SK-N-SH (cell line): Measurements from ENCODE around the gene PRMT2. TPM values are rescaled to one million over a fixed set of nuclear protein-coding genes. Genes with fewer than 3 reads are reported as not detected.

ENCODE experiments used
- CTCF ChIA-PET: fragments of 300-600, 350-600 bp; formaldehyde crosslinking; extraction: SDS; loops from one replicate; lab custom pipeline; 2021; lab: Yijun Ruan, JAX
- POLR2A ChIA-PET: fragments of 350-600 bp; sonication (Branson Sonifier 250); formaldehyde crosslinking; extraction: SDS; loops from one replicate; lab custom pipeline; 2020; ENCODE audit warnings: antibody characterized with exemption, inconsistent platforms; lab: Yijun Ruan, JAX
- DNase-seq: peaks from one replicate; pipeline ENCODE4 v3.0.0; 2012
- H2AFZ ChIP-seq: fragments of 200-600 bp; sonication (generic); 2 replicates; pipeline ENCODE4 v1.8.1; 2016; ENCODE audit warnings: antibody characterized with exemption, mild to moderate bottlenecking, low read depth
- H3F3A ChIP-seq: fragments of 200-600 bp; sonication (generic); replicated peaks from 2 replicates; pipeline ENCODE3; 2016; ENCODE audit warnings: antibody characterized with exemption, mild to moderate bottlenecking; ENCODE audit not compliant: insufficient read depth
- H3K27ac ChIP-seq, 2 experiments: fragments of 200-500 bp in 1 of 2; fragments of 200-600 bp in 1 of 2; sonication (Bioruptor generic) in 1 of 2; sonication (generic), shearing (Covaris generic) in 1 of 2; 2 replicates each; pipeline versions ENCODE4 v1.5.1 to v1.6.1; 2014 to 2016; ENCODE audit warnings: low read depth in 2 of 2, inconsistent platforms in 1 of 2, low read length in 1 of 2, mild to moderate bottlenecking in 1 of 2, mixed read lengths in 1 of 2
- H3K27me3 ChIP-seq: fragments of 200-600 bp; sonication (generic), shearing (Covaris generic); 2 replicates; pipeline ENCODE4 v1.6.1; 2016; ENCODE audit warnings: mixed run types; ENCODE audit not compliant: insufficient read depth
- H3K36me3 ChIP-seq, 2 experiments: fragments of 200-500 bp in 1 of 2; fragments of 200-600 bp in 1 of 2; sonication (Bioruptor generic) in 1 of 2; sonication (generic) in 1 of 2; replicated peaks in 1 of 2; 2 replicates each; pipeline versions ENCODE3 to v1.5.1; 2014 to 2016; ENCODE audit warnings: low read length in 1 of 2, mild to moderate bottlenecking in 1 of 2; ENCODE audit not compliant: insufficient read depth in 2 of 2, control insufficient read depth in 1 of 2
- H3K4me1 ChIP-seq, 2 experiments: fragments of 200-500 bp in 1 of 2; fragments of 200-600 bp in 1 of 2; sonication (Bioruptor generic) in 1 of 2; sonication (generic), shearing (Covaris generic) in 1 of 2; 2 replicates each; pipeline versions ENCODE4 v1.5.1 to v1.6.1; 2014 to 2016; ENCODE audit warnings: low read depth in 1 of 2, low read length in 1 of 2, mixed run types in 1 of 2; ENCODE audit not compliant: insufficient read depth in 2 of 2, control insufficient read depth in 1 of 2
- H3K4me2 ChIP-seq: fragments of 200-600 bp; sonication (generic), shearing (Covaris generic); 2 replicates; pipeline ENCODE4 v1.6.1; 2017; ENCODE audit warnings: mixed run types
- H3K4me3 ChIP-seq, 2 experiments: fragments of 200-500 bp in 1 of 2; fragments of 200-600 bp in 1 of 2; sonication (Bioruptor generic) in 1 of 2; sonication (generic), shearing (Covaris generic) in 1 of 2; 2 replicates each; pipeline versions ENCODE4 v1.5.1 to v1.8.1; 2014 to 2016; ENCODE audit warnings: low read depth in 2 of 2, inconsistent platforms in 1 of 2, low read length in 1 of 2, mild to moderate bottlenecking in 1 of 2, mixed read lengths in 1 of 2, moderate library complexity in 1 of 2
- H3K79me2 ChIP-seq: fragments of 200-600 bp; sonication (generic); 2 replicates; pipeline ENCODE4 v1.8.1; 2017; ENCODE audit warnings: mild to moderate bottlenecking; ENCODE audit not compliant: insufficient read depth
- H3K9ac ChIP-seq: fragments of 200-600 bp; sonication (generic); 2 replicates; pipeline ENCODE4 v1.6.1; 2017; ENCODE audit warnings: mixed run types
- H3K9me2 ChIP-seq: fragments of 200-600 bp; sonication (generic); 2 replicates; pipeline ENCODE4 v1.6.1; 2017; ENCODE audit warnings: mixed run types
- H3K9me3 ChIP-seq: fragments of 200-600 bp; sonication (generic); 2 replicates; pipeline ENCODE4 v1.6.1; 2017; ENCODE audit warnings: mixed run types, mild to moderate bottlenecking, moderate library complexity
- H4K20me1 ChIP-seq: fragments of 200-600 bp; sonication (generic); 2 replicates; pipeline ENCODE4 v1.6.1; 2017; ENCODE audit warnings: mild to moderate bottlenecking, mixed run types; ENCODE audit not compliant: insufficient read depth
- CHD2 ChIP-seq: fragments of 150-350 bp; IDR thresholded peaks from 2 replicates; pipeline ENCODE4 v1.6.1; 2018; ENCODE audit warnings: low read length; ENCODE audit not compliant: partially characterized antibody
- EZH2phosphoT487 ChIP-seq: fragments of 200-600 bp; sonication (generic); IDR thresholded peaks from 2 replicates; pipeline ENCODE4 v1.6.1; 2017; ENCODE audit warnings: low read depth, mixed run types, mild to moderate bottlenecking, antibody characterized with exemption, moderate library complexity, borderline replicate concordance
- FOSL2 ChIP-seq: IDR thresholded peaks from 2 replicates; pipeline ENCODE4 v1.4.0; 2012; ENCODE audit warnings: low read depth, mild to moderate bottlenecking, moderate library complexity, borderline replicate concordance
- FOXM1 ChIP-seq: IDR thresholded peaks from 2 replicates; pipeline ENCODE4 v1.4.0; 2012; ENCODE audit warnings: low read depth, mild to moderate bottlenecking
- NRF1 ChIP-seq: IDR thresholded peaks from 2 replicates; pipeline ENCODE4 v1.6.1; 2012; ENCODE audit warnings: low read depth, mild to moderate bottlenecking, low read length
- RCOR1 ChIP-seq: fragments of 150-350 bp; IDR thresholded peaks from 2 replicates; pipeline ENCODE4 v1.6.1; 2017; ENCODE audit warnings: antibody characterized with exemption, low read length
- SMC3 ChIP-seq: IDR thresholded peaks from 2 replicates; pipeline ENCODE4 v1.6.1; 2012; ENCODE audit warnings: low read depth, low read length, improper control_type of control experiment
- TEAD4 ChIP-seq: IDR thresholded peaks from 2 replicates; pipeline ENCODE4 v1.4.0; 2012; ENCODE audit warnings: mild to moderate bottlenecking, borderline replicate concordance; ENCODE audit not compliant: insufficient read depth
- WGBS: methylation state at CpG from one replicate; pipeline ENCODE4 v1.1.6; 2017; ENCODE audit warnings: low lambda C conversion rate; 5-methylcytosine and 5-hydroxymethylcytosine counted together
- polyA plus RNA-seq, 3 experiments: library from polyadenylated mRNA; depleted of rRNA; stranded (reverse); fragments of >200 nt; gene quantifications; 2 replicates each; pipeline ENCODE4 v1.2.3, GENCODE V29; 2012
- TF ChIP-seq, protein P1 (sequence below): IDR thresholded peaks from 2 replicates; pipeline ENCODE4 v1.4.0; 2012; ENCODE audit warnings: low read depth, borderline replicate concordance
- TF ChIP-seq, protein P2 (sequence below): fragments of 150-350 bp; IDR thresholded peaks from 2 replicates; pipeline ENCODE4 v1.6.1; 2017; ENCODE audit warnings: antibody characterized with exemption, low read length, low read depth, borderline replicate concordance
- TF ChIP-seq, protein P3 (sequence below): IDR thresholded peaks from 2 replicates; pipeline ENCODE4 v1.4.0; 2012; ENCODE audit warnings: low read depth
- TF ChIP-seq, protein P4 (sequence below): IDR thresholded peaks from 2 replicates; pipeline ENCODE4 v1.6.1; 2012; ENCODE audit warnings: mild to moderate bottlenecking, low read depth, low read length, moderate library complexity
- TF ChIP-seq, protein P5 (sequence below): IDR thresholded peaks from 2 replicates; pipeline ENCODE4 v1.4.0; 2012; ENCODE audit warnings: low read depth, borderline replicate concordance
- TF ChIP-seq, protein P6 (sequence below): IDR thresholded peaks from 2 replicates; pipeline ENCODE4; 2012

Gene PRMT2
- polyA plus RNA-seq, 1 of the 3 experiments (the other 2 are of a cell fraction): 278 TPM

DNA sequence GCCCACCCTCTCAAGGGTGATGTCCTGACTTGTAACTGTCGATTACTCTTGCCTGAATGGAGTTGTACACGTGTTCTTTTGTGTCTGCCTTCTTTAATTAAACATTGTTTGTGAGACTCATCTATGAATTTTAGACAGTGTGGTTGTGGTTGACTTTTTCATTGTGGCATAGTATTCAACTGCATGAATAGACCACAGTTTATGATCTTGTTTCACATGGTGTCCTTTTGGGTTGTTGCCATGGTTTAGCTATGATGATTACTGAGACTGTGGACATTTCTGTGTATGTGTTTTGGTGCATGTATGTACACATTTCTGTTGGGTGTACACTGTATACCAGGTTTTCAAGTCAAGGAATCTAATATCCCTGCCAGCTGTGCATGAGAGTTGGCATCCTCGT is 30.1 kb downstream of the PRMT2 start:
- H3K79me2 ChIP-seq: no peaks in the 10 kb centered on the region
- H3K9ac ChIP-seq: no peak overlapping the region
- no peak for TF ChIP-seq CHD2
- no peak for TF ChIP-seq TEAD4
- TF ChIP-seq, protein P1, sequence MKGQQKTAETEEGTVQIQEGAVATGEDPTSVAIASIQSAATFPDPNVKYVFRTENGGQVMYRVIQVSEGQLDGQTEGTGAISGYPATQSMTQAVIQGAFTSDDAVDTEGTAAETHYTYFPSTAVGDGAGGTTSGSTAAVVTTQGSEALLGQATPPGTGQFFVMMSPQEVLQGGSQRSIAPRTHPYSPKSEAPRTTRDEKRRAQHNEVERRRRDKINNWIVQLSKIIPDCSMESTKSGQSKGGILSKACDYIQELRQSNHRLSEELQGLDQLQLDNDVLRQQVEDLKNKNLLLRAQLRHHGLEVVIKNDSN: no peak
- TF ChIP-seq, protein P2, sequence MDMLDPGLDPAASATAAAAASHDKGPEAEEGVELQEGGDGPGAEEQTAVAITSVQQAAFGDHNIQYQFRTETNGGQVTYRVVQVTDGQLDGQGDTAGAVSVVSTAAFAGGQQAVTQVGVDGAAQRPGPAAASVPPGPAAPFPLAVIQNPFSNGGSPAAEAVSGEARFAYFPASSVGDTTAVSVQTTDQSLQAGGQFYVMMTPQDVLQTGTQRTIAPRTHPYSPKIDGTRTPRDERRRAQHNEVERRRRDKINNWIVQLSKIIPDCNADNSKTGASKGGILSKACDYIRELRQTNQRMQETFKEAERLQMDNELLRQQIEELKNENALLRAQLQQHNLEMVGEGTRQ: no peak
- TF ChIP-seq, protein P3, sequence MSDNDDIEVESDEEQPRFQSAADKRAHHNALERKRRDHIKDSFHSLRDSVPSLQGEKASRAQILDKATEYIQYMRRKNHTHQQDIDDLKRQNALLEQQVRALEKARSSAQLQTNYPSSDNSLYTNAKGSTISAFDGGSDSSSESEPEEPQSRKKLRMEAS: no peak
- TF ChIP-seq FOXM1: no peak
- no peak for TF ChIP-seq SMC3
- no peak overlapping the region for H3K4me3 ChIP-seq
- H3K9me3 ChIP-seq: no peaks in the 10 kb centered on the region
- peaks cover 12 to 18% of the 10 kb centered on the region in 2 experiments for H3K36me3 ChIP-seq
- 93% methylated on average over 3 of the region's 3 CpGs for WGBS
- no peaks in the 10 kb centered on the region for H4K20me1 ChIP-seq
- H3F3A ChIP-seq: peaks cover 10% of the 10 kb centered on the region
- H3K9me2 ChIP-seq: no peaks in the 10 kb centered on the region
- H3K27ac ChIP-seq: no peak overlapping the region
- H3K4me1 ChIP-seq: peaks cover 0 to 3% of the 10 kb centered on the region in 2 experiments; a peak in 1 of 4 replicates
- no peaks in the 10 kb centered on the region for H3K27me3 ChIP-seq
- DNase-seq: no peak
- no peak overlapping the region for H3K4me2 ChIP-seq
- H2AFZ ChIP-seq: no peak overlapping the region
- ChIA-PET CTCF (no interaction called here), POLR2A (no interaction called here)

DNA sequence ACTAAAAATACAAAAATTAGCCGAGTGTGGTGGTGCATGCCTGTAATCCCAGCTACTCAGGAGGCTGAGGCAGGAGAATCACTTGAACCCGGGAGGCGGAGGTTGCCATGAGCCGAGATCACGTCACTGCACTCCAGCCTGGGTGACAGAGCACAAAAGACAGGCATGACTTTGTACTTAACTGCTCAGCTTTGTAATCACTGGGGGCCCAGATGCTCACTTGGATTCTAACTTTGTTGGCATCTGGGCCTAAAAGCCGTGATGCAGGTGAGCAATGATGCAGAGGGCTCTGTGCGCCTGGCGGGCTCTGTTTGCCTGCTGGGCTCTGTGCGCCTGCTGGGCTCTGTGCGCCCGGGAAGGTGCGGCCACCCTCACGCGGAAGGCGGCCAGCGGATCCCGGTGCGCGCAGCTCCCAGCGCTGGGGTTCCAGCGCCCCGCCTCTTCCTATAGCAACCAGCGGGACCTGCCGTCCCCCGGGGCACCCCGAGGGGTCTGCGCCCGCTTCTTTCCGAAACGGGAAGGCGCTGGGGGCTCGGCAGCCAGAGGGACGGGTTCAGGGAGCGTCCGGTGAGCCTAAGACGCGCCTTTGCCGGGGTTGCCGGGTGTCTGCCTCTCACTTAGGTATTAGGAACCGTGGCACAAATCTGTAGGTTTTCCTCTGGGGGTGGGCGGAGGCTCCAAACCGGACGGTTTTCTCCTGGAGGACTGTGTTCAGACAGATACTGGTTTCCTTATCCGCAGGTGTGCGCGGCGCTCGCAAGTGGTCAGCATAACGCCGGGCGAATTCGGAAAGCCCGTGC is 31.7 kb downstream of the PRMT2 start:
- no peaks in the 10 kb centered on the region for H3K9me2 ChIP-seq
- no peaks in the 10 kb centered on the region for H3K9me3 ChIP-seq
- H3K9ac ChIP-seq: peak overlapping the region; percentile 11; the same call in 1 of the 2 replicates
- 23% methylated on average over 14 of the region's 53 CpGs for WGBS
- H3K36me3 ChIP-seq: peaks cover 6 to 16% of the 10 kb centered on the region in 2 experiments
- H3F3A ChIP-seq: peaks cover 10% of the 10 kb centered on the region
- peak overlapping the region; percentile 57 for H3K4me3 ChIP-seq
- H2AFZ ChIP-seq: peak overlapping the region; percentile 82; the same call in 1 of the 2 replicates
- CTCF ChIA-PET: interaction anchor here (1.2 kb wide), 1 partner anchor 11 kb away, joined by 4 read pairs; no protein-coding TSS in a partner anchor
- no peak overlapping the region; a peak in 1 of 4 replicates for H3K27ac ChIP-seq
- H3K79me2 ChIP-seq: no peaks in the 10 kb centered on the region
- no peaks in the 10 kb centered on the region for H3K27me3 ChIP-seq
- POLR2A ChIA-PET: no interaction called here
- no peaks in the 10 kb centered on the region for H4K20me1 ChIP-seq
- peak; percentile 78 for DNase-seq
- H3K4me2 ChIP-seq: peak overlapping the region; percentile 85
- H3K4me1 ChIP-seq: peaks cover 0 to 3% of the 10 kb centered on the region in 2 experiments; a peak in 1 of 4 replicates
- TF ChIP-seq SMC3 (no peak), RCOR1 (no peak), EZH2phosphoT487 (no peak), NRF1 (no peak), FOSL2 (no peak)
- TF ChIP-seq, protein P1: no peak
- TF ChIP-seq, protein P4, sequence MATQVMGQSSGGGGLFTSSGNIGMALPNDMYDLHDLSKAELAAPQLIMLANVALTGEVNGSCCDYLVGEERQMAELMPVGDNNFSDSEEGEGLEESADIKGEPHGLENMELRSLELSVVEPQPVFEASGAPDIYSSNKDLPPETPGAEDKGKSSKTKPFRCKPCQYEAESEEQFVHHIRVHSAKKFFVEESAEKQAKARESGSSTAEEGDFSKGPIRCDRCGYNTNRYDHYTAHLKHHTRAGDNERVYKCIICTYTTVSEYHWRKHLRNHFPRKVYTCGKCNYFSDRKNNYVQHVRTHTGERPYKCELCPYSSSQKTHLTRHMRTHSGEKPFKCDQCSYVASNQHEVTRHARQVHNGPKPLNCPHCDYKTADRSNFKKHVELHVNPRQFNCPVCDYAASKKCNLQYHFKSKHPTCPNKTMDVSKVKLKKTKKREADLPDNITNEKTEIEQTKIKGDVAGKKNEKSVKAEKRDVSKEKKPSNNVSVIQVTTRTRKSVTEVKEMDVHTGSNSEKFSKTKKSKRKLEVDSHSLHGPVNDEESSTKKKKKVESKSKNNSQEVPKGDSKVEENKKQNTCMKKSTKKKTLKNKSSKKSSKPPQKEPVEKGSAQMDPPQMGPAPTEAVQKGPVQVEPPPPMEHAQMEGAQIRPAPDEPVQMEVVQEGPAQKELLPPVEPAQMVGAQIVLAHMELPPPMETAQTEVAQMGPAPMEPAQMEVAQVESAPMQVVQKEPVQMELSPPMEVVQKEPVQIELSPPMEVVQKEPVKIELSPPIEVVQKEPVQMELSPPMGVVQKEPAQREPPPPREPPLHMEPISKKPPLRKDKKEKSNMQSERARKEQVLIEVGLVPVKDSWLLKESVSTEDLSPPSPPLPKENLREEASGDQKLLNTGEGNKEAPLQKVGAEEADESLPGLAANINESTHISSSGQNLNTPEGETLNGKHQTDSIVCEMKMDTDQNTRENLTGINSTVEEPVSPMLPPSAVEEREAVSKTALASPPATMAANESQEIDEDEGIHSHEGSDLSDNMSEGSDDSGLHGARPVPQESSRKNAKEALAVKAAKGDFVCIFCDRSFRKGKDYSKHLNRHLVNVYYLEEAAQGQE: no peak
- TF ChIP-seq, protein P5, sequence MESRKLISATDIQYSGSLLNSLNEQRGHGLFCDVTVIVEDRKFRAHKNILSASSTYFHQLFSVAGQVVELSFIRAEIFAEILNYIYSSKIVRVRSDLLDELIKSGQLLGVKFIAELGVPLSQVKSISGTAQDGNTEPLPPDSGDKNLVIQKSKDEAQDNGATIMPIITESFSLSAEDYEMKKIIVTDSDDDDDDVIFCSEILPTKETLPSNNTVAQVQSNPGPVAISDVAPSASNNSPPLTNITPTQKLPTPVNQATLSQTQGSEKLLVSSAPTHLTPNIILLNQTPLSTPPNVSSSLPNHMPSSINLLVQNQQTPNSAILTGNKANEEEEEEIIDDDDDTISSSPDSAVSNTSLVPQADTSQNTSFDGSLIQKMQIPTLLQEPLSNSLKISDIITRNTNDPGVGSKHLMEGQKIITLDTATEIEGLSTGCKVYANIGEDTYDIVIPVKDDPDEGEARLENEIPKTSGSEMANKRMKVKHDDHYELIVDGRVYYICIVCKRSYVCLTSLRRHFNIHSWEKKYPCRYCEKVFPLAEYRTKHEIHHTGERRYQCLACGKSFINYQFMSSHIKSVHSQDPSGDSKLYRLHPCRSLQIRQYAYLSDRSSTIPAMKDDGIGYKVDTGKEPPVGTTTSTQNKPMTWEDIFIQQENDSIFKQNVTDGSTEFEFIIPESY: no peak
- TF ChIP-seq, protein P6, sequence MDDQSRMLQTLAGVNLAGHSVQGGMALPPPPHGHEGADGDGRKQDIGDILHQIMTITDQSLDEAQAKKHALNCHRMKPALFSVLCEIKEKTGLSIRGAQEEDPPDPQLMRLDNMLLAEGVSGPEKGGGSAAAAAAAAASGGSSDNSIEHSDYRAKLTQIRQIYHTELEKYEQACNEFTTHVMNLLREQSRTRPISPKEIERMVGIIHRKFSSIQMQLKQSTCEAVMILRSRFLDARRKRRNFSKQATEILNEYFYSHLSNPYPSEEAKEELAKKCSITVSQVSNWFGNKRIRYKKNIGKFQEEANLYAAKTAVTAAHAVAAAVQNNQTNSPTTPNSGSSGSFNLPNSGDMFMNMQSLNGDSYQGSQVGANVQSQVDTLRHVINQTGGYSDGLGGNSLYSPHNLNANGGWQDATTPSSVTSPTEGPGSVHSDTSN: no peak
